SKM-1 (cell line): Measurements from ENCODE around the gene CLVS2.

Experiments
- DNase-seq: peaks from one replicate; lab custom pipeline; 2025; ENCODE audit not compliant: unreplicated experiment; lab: John Stamatoyannopoulos, UW

CLVS2 gene

GRCh38 chr6:122995921-122996793 lies at the start of gene CLVS2:
Gene CLVS2, plus strand, starts transcription at chr6:122996235. Its CDS starts 1,543 bp downstream, at chr6:122997778.
- DNase-seq, result no peak

GRCh38 chr6:122947355-122947754 lies 48.7 kb upstream of the CLVS2 start:
- no peak for DNase-seq

- DNase-seq, result no peak
Measured at GRCh38 chr6:122953766-122954165, 42.3 kb upstream of the CLVS2 start.

- DNase-seq, result no peak
Measured at GRCh38 chr6:122956376-122956775, 39.7 kb upstream of the CLVS2 start.

- DNase-seq, result no peak
Measured at GRCh38 chr6:122962000-122962624, 33.9 kb upstream of the CLVS2 start.

GRCh38 chr6:122969999-122970533 lies 26.0 kb upstream of the CLVS2 start:
- DNase-seq, result no peak

GRCh38 chr6:122977180-122977579 lies 18.9 kb upstream of the CLVS2 start:
- DNase-seq, result no peak

GRCh38 chr6:122984393-122984792 lies 11.6 kb upstream of the CLVS2 start:
- no peak for DNase-seq

GRCh38 chr6:122994256-122994655 lies 1.8 kb upstream of the CLVS2 start:
- no peak for DNase-seq

GRCh38 chr6:122996794-122997505 lies 915 bp downstream of the CLVS2 start:
- DNase-seq, result no peak

GRCh38 chr6:122997541-122998150 lies 1.6 kb downstream of the CLVS2 start:
- DNase-seq, result no peak

GRCh38 chr6:122998403-122998975 lies 2.5 kb downstream of the CLVS2 start:
- no peak for DNase-seq

GRCh38 chr6:123000244-123000770 lies 4.3 kb downstream of the CLVS2 start:
- DNase-seq, result no peak

GRCh38 chr6:123001540-123001939 lies 5.5 kb downstream of the CLVS2 start:
- no peak for DNase-seq

- no peak for DNase-seq
Measured at GRCh38 chr6:123007885-123008284, 11.8 kb downstream of the CLVS2 start.

GRCh38 chr6:123009059-123009458 lies 13.0 kb downstream of the CLVS2 start:
- DNase-seq, result no peak

GRCh38 chr6:123014835-123015234 lies 18.8 kb downstream of the CLVS2 start:
- no peak for DNase-seq

GRCh38 chr6:123016431-123017103 lies 20.5 kb downstream of the CLVS2 start:
- no peak for DNase-seq

- DNase-seq, result no peak
Measured at GRCh38 chr6:123017104-123017682, 21.2 kb downstream of the CLVS2 start.

GRCh38 chr6:123022975-123023374 lies 26.9 kb downstream of the CLVS2 start:
- no peak for DNase-seq
